GM21381 (cell line): ENCODE results near the gene PTX4.

Experiments
- ATAC-seq: cut with Tn5 transposase; IDR thresholded peaks from one replicate; pipeline ENCODE4 v1.9.1; 2021; ENCODE audit warnings: mild to moderate bottlenecking, moderate library complexity; ENCODE audit not compliant: unreplicated experiment

The PTX4 gene

GRCh38 chr16:1524366-1524765 is 35.6 kb upstream of the PTX4 start:
- no peak for ATAC-seq

GRCh38 chr16:1523581-1524245 is 35.0 kb upstream of the PTX4 start:
- ATAC-seq, result no peak

GRCh38 chr16:1520461-1520860 is 31.7 kb upstream of the PTX4 start:
- no peak for ATAC-seq

- ATAC-seq, result no peak
These were observed 31.1 kb upstream of the PTX4 start for GRCh38 chr16:1519831-1520230.

GRCh38 chr16:1518626-1519135 is 29.9 kb upstream of the PTX4 start:
- ATAC-seq, result no peak

GRCh38 chr16:1514507-1514906 is 25.8 kb upstream of the PTX4 start:
- ATAC-seq, result no peak

GRCh38 chr16:1512774-1513173 is 24.0 kb upstream of the PTX4 start:
- no peak for ATAC-seq

- no peak for ATAC-seq
These were observed 23.2 kb upstream of the PTX4 start for GRCh38 chr16:1511662-1512569.

- ATAC-seq, result no peak
These were observed 22.2 kb upstream of the PTX4 start for GRCh38 chr16:1510941-1511351.

GRCh38 chr16:1510272-1510671 is 21.5 kb upstream of the PTX4 start:
- no peak for ATAC-seq

- ATAC-seq, result no peak
These were observed 20.8 kb upstream of the PTX4 start for GRCh38 chr16:1509307-1510221.

GRCh38 chr16:1508494-1509187 is 19.9 kb upstream of the PTX4 start:
- no peak for ATAC-seq

- ATAC-seq, result no peak
These were observed 17.9 kb upstream of the PTX4 start for GRCh38 chr16:1506494-1507213.

- ATAC-seq, result no peak
These were observed 17.2 kb upstream of the PTX4 start for GRCh38 chr16:1505912-1506311.

- no peak for ATAC-seq
These were observed 16.5 kb upstream of the PTX4 start for GRCh38 chr16:1505073-1505844.

GRCh38 chr16:1503110-1503955 is 14.6 kb upstream of the PTX4 start:
- ATAC-seq, result no peak

- no peak for ATAC-seq
These were observed 13.6 kb upstream of the PTX4 start for GRCh38 chr16:1502092-1503004.
